GM12874 (cell line): ENCODE results near the gene AJUBA.

Experiments used
- CTCF ChIP-seq: IDR thresholded peaks from 2 replicates; pipeline ENCODE4 v1.5.1; 2011; ENCODE audit warnings: low read depth, mild to moderate bottlenecking, control low read depth, low read length, moderate library complexity; ENCODE audit not compliant: insufficient read depth

Gene AJUBA

GRCh38 chr14:23000860-23001259 is 18.5 kb upstream of the AJUBA start:
- TF ChIP-seq CTCF = no peak

- no peak for TF ChIP-seq CTCF
Observed at GRCh38 chr14:22998329-22999012, 16.1 kb upstream of the AJUBA start.

GRCh38 chr14:22997676-22998323 is 15.4 kb upstream of the AJUBA start:
- no peak for TF ChIP-seq CTCF

GRCh38 chr14:22996768-22997654 is 14.7 kb upstream of the AJUBA start:
- TF ChIP-seq CTCF = no peak

- TF ChIP-seq CTCF = no peak
Observed at GRCh38 chr14:22995889-22996625, 13.7 kb upstream of the AJUBA start.

- TF ChIP-seq CTCF = peak; percentile 64
Observed at GRCh38 chr14:22994762-22995275, 12.5 kb upstream of the AJUBA start.
